BE2C (cell line): ENCODE data around the gene ESYT2.

ENCODE experiments used
- DNase-seq: peaks from one replicate; pipeline ENCODE4 v3.0.0-alpha.2; 2020
- H3K27me3 ChIP-seq: fragments of 250-450 bp; sonication (Bioruptor Pico); 2 replicates; pipeline ENCODE4 v1.5.1; 2020; ENCODE audit warnings: mild to moderate bottlenecking
- H3K36me3 ChIP-seq: fragments of 250-450 bp; sonication (Bioruptor Pico); 2 replicates; pipeline ENCODE4 v1.5.1; 2020; ENCODE audit warnings: mild to moderate bottlenecking
- H3K4me1 ChIP-seq: fragments of 250-450 bp; sonication (Bioruptor Pico); 2 replicates; pipeline ENCODE4 v1.5.1; 2020
- H3K4me3 ChIP-seq: 2 replicates; pipeline ENCODE4 v1.5.1; 2011; ENCODE audit warnings: low read depth, low read length
- H3K9me3 ChIP-seq: fragments of 250-450 bp; sonication (Bioruptor Pico); 2 replicates; pipeline ENCODE4 v1.5.1; 2020
- TF ChIP-seq, protein P1 (sequence below): IDR thresholded peaks from 2 replicates; pipeline ENCODE4 v1.5.1; 2012; ENCODE audit warnings: mild to moderate bottlenecking, low read depth, low read length

ESYT2 gene

GRCh38 chr7:158753900-158754299 lies 75.4 kb downstream of the ESYT2 start:
- TF ChIP-seq, protein P1, sequence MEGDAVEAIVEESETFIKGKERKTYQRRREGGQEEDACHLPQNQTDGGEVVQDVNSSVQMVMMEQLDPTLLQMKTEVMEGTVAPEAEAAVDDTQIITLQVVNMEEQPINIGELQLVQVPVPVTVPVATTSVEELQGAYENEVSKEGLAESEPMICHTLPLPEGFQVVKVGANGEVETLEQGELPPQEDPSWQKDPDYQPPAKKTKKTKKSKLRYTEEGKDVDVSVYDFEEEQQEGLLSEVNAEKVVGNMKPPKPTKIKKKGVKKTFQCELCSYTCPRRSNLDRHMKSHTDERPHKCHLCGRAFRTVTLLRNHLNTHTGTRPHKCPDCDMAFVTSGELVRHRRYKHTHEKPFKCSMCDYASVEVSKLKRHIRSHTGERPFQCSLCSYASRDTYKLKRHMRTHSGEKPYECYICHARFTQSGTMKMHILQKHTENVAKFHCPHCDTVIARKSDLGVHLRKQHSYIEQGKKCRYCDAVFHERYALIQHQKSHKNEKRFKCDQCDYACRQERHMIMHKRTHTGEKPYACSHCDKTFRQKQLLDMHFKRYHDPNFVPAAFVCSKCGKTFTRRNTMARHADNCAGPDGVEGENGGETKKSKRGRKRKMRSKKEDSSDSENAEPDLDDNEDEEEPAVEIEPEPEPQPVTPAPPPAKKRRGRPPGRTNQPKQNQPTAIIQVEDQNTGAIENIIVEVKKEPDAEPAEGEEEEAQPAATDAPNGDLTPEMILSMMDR: no peak
- Histone ChIP-seq H3K9me3 (no peaks in the 10 kb centered on the region), H3K4me3 (no peak overlapping the region), H3K27me3 (no peaks in the 10 kb centered on the region), H3K4me1 (no peaks in the 10 kb centered on the region), H3K36me3 (peaks cover 6% of the 10 kb centered on the region; the same call in 1 of the 2 replicates)
- no peak for DNase-seq

GRCh38 chr7:158751751-158752150 lies 77.6 kb downstream of the ESYT2 start:
- DNase-seq: no peak
- TF ChIP-seq, protein P1: no peak
- H3K36me3 ChIP-seq: peaks cover 2% of the 10 kb centered on the region; the same call in 1 of the 2 replicates
- H3K27me3 ChIP-seq: no peaks in the 10 kb centered on the region
- no peaks in the 10 kb centered on the region for H3K9me3 ChIP-seq
- no peaks in the 10 kb centered on the region for H3K4me1 ChIP-seq
- H3K4me3 ChIP-seq: no peak overlapping the region

DNA sequence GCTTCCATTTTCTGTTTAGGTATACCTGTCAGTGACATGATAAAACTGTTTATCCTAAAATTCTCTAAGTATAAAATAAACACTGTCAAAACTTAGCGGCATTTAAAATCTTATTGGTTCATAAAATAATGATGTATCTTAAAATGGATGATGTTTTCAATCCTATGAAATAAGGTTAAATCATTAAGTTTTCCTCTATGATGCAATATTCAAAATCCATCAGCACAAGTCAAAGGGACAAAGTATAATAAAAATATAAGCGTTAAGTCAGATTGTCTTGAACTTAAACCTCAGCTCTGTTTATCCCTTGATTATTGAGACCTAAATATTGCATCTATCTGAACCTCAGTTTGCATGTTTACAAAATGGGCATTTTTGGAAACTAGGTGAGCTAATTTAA lies 78.1 kb downstream of the ESYT2 start:
- peaks cover 2% of the 10 kb centered on the region; the same call in 1 of the 2 replicates for H3K36me3 ChIP-seq
- H3K9me3 ChIP-seq: no peaks in the 10 kb centered on the region
- no peak overlapping the region for H3K4me3 ChIP-seq
- no peak for DNase-seq
- no peaks in the 10 kb centered on the region for H3K4me1 ChIP-seq
- TF ChIP-seq, protein P1: no peak
- H3K27me3 ChIP-seq: no peaks in the 10 kb centered on the region

DNA sequence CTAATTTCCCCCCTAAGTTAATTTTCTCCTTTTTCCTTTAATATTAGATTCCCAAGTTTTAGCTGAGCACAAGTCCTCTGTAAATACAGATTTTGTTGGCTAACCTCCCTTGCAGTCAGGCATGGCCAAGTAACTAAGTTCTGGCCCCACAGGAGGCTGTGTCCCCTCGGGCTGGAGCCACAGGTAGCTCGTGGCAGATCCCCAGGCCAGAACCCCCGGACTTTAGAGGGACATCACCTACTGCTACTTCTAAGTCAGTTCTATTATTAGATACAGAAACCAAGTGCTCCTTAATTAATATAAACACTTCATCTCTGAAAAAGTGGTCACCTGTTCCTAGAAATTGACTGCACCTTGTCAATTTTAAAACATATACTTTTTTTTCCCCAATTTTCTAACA lies 78.6 kb downstream of the ESYT2 start:
- Histone ChIP-seq H3K36me3 (peaks cover 2% of the 10 kb centered on the region; the same call in 1 of the 2 replicates), H3K4me3 (no peak overlapping the region), H3K9me3 (no peaks in the 10 kb centered on the region), H3K4me1 (no peaks in the 10 kb centered on the region), H3K27me3 (no peaks in the 10 kb centered on the region)
- TF ChIP-seq, protein P1: no peak
- DNase-seq: no peak

- H3K4me1 ChIP-seq: no peaks in the 10 kb centered on the region
- no peak for DNase-seq
- H3K4me3 ChIP-seq: no peak overlapping the region
- H3K27me3 ChIP-seq: no peaks in the 10 kb centered on the region
- TF ChIP-seq, protein P1: no peak
- H3K9me3 ChIP-seq: no peaks in the 10 kb centered on the region
- no peaks in the 10 kb centered on the region for H3K36me3 ChIP-seq
Observed at GRCh38 chr7:158749396-158749795, 79.9 kb downstream of the ESYT2 start.

- peaks cover 5% of the 10 kb centered on the region; the same call in 1 of the 2 replicates for H3K36me3 ChIP-seq
- no peak for DNase-seq
- H3K9me3 ChIP-seq: no peaks in the 10 kb centered on the region
Observed at GRCh38 chr7:158748335-158748734, 81.0 kb downstream of the ESYT2 start.

More at GRCh38 chr7:158748335-158748734, 81.0 kb downstream of the ESYT2 start:
- Histone ChIP-seq H3K27me3 (no peaks in the 10 kb centered on the region), H3K4me3 (no peak overlapping the region), H3K4me1 (no peaks in the 10 kb centered on the region)
- TF ChIP-seq, protein P1: no peak
